ENCODE data around the gene ASTL. TPM values are rescaled to one million over a fixed set of nuclear protein-coding genes. Genes with fewer than 3 reads are reported as not detected.

Gene ASTL
- total and polyA plus RNA-seq, 2 donors (not counting 3 experiments of a cell fraction or from before 2014, with no cell fraction given), result not detected

- H3K4me1 ChIP-seq (ENCODE audit: control insufficient read depth, extremely low read depth, insufficient read depth, low read length), result no peaks in the 10 kb centered on the region
- intact Hi-C loops (cut with micrococcal nuclease) (no loop called here), dilution Hi-C loops (cut with MboI; ENCODE audit: extremely low pct_ligation_motif_present, low sequenced_read_pairs) (no loop called here)
- no peak overlapping the region for H2AFZ ChIP-seq (ENCODE audit: low read depth, low read length)
- ChIA-PET CTCF (interaction anchor here (1.2 to 1.5 kb wide), 2 partner anchors 33 to 91 kb away, joined by 3 to 5 read pairs; no protein-coding TSS in a partner anchor), POLR2A (no interaction called here)
- no TSS peak for BruUV-seq (replicated peaks)
- H4K20me1 ChIP-seq (replicated peaks; ENCODE audit: control insufficient read depth, extremely low read depth, insufficient read depth, low read length), result no peaks in the 10 kb centered on the region
- H3K36me3 ChIP-seq (ENCODE audit: control insufficient read depth in 2 of 2, extremely low read depth in 1 of 2, insufficient read depth in 2 of 2, low read length in 2 of 2), result no peaks in the 10 kb centered on the region
- H3K27me3 ChIP-seq (ENCODE audit: control insufficient read depth in 2 of 2, insufficient read depth in 2 of 2, low read length in 2 of 2), result peaks cover 2 to 6% of the 10 kb centered on the region in 2 experiments
- DNase-seq (ENCODE audit: low read depth, low spot score), result no peak
- no peak overlapping the region for H3K4me2 ChIP-seq (ENCODE audit: insufficient read depth, low read length)
- no peaks in the 10 kb centered on the region for H3K9me1 ChIP-seq (replicated peaks; ENCODE audit: control insufficient read depth, extremely low read depth, insufficient read depth, low read length)
- no peak overlapping the region for H3K4me3 ChIP-seq (replicated peaks in 1 of 3; ENCODE audit: insufficient read depth in 1 of 3, low read depth in 1 of 3, low read length in 3 of 3)
- H3K9me3 ChIP-seq (replicated peaks; ENCODE audit: control insufficient read depth, insufficient read depth, low read length), result no peaks in the 10 kb centered on the region
- TF ChIP-seq FOS (IDR thresholded peaks at IDR 0.05; ENCODE audit: borderline replicate concordance, insufficient read depth, low read length) (no peak), MAX (IDR thresholded peaks at IDR 0.05; ENCODE audit: insufficient read depth, insufficient read length) (no peak), GATA2 (IDR thresholded peaks at IDR 0.05; ENCODE audit: insufficient read depth, insufficient read length, low read depth, low read length) (no peak), CTCF (IDR thresholded peaks at IDR 0.05; ENCODE audit: extremely low read depth in 1 of 2, insufficient read depth in 1 of 2, low read depth in 1 of 2, low read length in 2 of 2) (no peak), POLR2AphosphoS5 (IDR thresholded peaks at IDR 0.05; ENCODE audit: insufficient read depth, low read depth, low read length) (no peak), MYC (IDR thresholded peaks at IDR 0.05; ENCODE audit: low read depth, low read length) (no peak), POLR2A (IDR thresholded peaks at IDR 0.05; ENCODE audit: low read depth, low read length) (no peak), JUN (IDR thresholded peaks at IDR 0.05; ENCODE audit: borderline replicate concordance, insufficient read depth, insufficient read length, low read depth) (no peak), EZH2 (IDR thresholded peaks at IDR 0.05; ENCODE audit: borderline replicate concordance, low read depth, low read length, severe bottlenecking) (no peak)
- no peak for FAIRE-seq
- no peak overlapping the region for H3K27ac ChIP-seq (ENCODE audit: insufficient read depth, low read depth, low read length)
- H3K79me2 ChIP-seq (ENCODE audit: control insufficient read depth, insufficient read depth, low read length), result no peaks in the 10 kb centered on the region
- no peak overlapping the region for H3K9ac ChIP-seq (replicated peaks; ENCODE audit: extremely low read depth, insufficient read depth, low read length)
Observed at GRCh38 chr2:96083064-96083939, 55.0 kb downstream of the ASTL start.

Data from endothelial cell of umbilical vein (primary cell).